HG02678 (cell line): ENCODE measurements around the gene ZFYVE28.

Experiments used
- ATAC-seq: cut with Tn5 transposase; IDR thresholded peaks from one replicate; pipeline ENCODE4 v1.9.1; 2021; ENCODE audit warnings: mild to moderate bottlenecking, moderate library complexity; ENCODE audit not compliant: unreplicated experiment

Gene ZFYVE28

GRCh38 chr4:2291705-2292645 is 126.5 kb downstream of the ZFYVE28 start:
- ATAC-seq, result no peak

GRCh38 chr4:2290974-2291704 is 127.3 kb downstream of the ZFYVE28 start:
- ATAC-seq, result no peak

- ATAC-seq, result no peak
Measured at GRCh38 chr4:2290488-2290887, 128.0 kb downstream of the ZFYVE28 start.

- no peak for ATAC-seq
Measured at GRCh38 chr4:2289955-2290333, 128.5 kb downstream of the ZFYVE28 start.

GRCh38 chr4:2289311-2289954 is 129.0 kb downstream of the ZFYVE28 start:
- no peak for ATAC-seq

- no peak for ATAC-seq
Measured at GRCh38 chr4:2288051-2288541, 130.3 kb downstream of the ZFYVE28 start.

- ATAC-seq, result no peak
Measured at GRCh38 chr4:2287594-2287915, 130.9 kb downstream of the ZFYVE28 start.

- no peak for ATAC-seq
Measured at GRCh38 chr4:2286904-2287593, 131.4 kb downstream of the ZFYVE28 start.

- ATAC-seq, result no peak
Measured at GRCh38 chr4:2285613-2286381, 132.6 kb downstream of the ZFYVE28 start.

- ATAC-seq, result no peak
Measured at GRCh38 chr4:2284934-2285612, 133.4 kb downstream of the ZFYVE28 start.

GRCh38 chr4:2284161-2284933 is 134.1 kb downstream of the ZFYVE28 start:
- ATAC-seq, result no peak

- ATAC-seq, result no peak
Measured at GRCh38 chr4:2283199-2283711, 135.2 kb downstream of the ZFYVE28 start.

GRCh38 chr4:2281575-2282343 is 136.7 kb downstream of the ZFYVE28 start:
- peak; percentile 75 for ATAC-seq

GRCh38 chr4:2280531-2281300 is 137.7 kb downstream of the ZFYVE28 start:
- ATAC-seq, result no peak

GRCh38 chr4:2277956-2278355 is 140.5 kb downstream of the ZFYVE28 start:
- no peak for ATAC-seq

- no peak for ATAC-seq
Measured at GRCh38 chr4:2276581-2277325, 141.7 kb downstream of the ZFYVE28 start.
